GM19043 (cell line): ENCODE measurements around the gene NOVA2.

Source experiments
- ATAC-seq: cut with Tn5 transposase; IDR thresholded peaks from one replicate; pipeline ENCODE4 v1.9.1; 2021; ENCODE audit warnings: low read depth; ENCODE audit not compliant: unreplicated experiment

The NOVA2 gene

DNA sequence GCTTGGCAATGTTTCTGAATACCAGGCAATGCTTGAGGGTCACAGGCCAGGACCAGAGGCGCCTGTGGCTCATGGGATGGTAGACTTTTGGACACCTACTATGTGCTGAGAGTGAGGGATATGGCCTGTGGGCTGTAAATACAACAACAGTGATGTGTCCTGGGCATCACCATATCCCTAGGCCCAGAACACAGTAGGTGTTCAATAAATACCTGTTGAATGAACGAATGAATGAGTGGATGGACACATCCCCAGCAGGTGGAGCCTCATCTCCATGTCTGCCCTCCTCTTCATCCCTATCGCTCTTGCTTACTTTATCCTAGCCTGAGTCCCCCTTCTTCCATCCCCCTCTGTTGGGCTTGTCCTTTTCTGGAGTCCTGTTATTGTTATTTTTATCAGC lies 42.6 kb downstream of the NOVA2 start:
- no peak for ATAC-seq

DNA sequence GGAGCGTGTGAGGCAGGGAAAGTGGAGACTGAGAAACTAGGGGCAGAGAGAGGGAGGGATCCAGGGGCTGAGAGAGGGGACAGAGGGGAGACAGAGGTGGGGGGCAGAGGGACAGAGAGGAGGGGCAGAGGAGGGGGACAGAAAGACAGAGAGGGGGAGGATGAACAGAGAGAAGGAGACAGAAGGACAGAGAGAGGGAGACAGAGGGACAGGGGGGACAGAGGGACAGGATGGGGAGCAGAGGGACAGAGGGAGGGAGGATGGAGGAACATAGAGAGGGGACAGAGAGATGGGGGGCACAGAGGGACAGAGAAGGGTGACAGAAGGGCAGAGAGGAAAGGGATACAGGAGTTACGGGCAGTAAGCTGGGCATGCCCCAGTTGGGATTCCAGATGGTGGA lies 44.4 kb downstream of the NOVA2 start:
- no peak for ATAC-seq

DNA sequence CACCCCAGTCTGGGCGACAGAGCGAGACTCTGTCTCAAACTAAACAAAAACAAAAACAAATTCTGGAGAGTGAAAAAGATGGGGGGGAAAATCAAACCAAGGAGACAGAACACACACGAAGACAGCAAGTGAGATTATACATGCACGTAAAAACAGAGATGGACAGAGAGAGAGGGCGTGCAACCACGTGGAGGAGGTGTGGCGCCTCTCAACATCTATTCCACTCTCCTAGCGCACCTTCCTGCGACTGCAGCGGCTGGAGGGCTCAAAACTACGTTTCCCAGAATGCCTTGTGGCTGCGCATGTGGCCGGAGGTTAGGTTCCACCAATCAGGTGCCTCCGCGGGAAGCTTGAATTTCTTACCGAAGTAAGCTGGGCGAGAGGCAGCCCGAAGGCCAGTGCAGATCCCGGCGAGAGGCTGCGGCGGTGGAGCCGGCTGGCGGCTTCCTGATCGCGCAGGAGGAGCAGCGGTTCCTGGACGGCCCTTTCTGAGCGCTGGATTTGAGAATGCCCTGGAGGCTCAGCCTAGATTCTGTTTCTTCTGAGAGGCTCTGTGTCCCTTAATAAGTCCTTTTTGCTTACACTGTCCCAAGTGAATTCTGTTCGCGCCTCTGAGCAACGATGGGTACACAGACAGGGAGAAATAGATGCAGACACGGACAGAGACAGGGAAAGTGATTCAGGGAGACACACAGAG lies 46.0 kb downstream of the NOVA2 start:
- peak; percentile 59 for ATAC-seq

DNA sequence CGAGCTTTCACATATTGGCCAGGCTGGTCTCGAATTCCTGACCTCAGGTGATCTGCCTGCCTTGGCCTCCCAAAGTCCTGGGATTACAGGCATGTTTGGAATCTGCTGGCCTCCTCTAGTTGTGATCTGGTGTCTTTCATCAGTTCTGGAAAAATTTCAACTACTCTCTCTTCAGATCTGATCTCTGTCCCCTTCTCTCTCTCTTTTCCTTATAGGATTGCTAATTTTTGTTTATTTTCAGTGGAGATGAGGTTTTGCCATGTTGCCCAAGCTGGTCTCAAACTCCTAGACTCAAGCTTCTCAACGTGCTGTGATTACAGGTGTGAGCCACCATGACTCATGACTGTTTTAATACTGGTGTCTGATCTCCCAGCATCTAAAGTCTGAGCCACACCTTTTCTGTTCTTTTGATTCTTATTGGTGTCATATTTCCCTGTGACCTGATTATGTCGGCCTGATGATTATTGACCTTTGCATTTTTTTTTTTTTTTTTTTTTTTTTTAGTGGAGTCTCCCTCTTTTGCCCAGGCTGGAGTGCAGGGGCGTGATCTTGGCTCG lies 48.7 kb downstream of the NOVA2 start:
- no peak for ATAC-seq

DNA sequence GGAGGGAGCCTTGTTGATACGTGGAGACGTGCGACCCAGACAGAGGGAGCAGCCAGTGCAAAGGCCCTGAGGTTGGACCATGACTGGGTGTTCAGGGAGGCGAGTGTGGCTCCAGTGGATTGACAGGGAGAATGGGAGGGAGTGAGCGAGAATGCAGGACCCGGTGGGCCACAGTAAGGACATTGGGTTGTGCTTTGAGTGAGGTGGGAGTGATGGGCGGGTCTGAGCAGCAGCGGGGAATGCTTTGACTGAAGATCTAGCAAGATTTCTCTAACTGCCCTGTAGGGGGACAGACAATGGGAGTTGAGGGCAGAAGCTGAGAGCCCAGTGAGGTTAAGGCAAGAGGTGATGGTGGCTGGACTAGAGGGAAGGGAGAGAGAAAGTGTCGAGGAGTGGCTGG lies 51.4 kb downstream of the NOVA2 start:
- ATAC-seq, result no peak

DNA sequence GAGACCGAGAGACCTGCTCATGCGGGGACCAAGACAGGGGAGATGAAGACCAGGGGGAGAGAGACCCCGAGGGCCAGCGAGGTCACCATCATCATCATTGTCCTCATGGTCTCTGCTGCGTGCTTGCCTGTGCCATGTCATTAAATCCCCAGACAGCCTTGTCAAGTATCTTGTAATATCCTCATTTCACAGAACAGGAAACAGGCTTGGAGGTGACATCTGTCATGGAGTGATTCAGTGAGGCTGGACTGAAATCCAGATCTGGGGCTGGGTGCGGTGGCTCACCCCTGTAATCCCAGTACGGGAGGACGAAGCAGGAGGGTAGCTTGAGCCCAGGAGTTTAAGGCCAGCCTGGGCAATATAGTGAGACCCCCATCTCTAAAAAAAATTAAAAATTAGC lies 53.2 kb downstream of the NOVA2 start:
- ATAC-seq, result no peak

DNA sequence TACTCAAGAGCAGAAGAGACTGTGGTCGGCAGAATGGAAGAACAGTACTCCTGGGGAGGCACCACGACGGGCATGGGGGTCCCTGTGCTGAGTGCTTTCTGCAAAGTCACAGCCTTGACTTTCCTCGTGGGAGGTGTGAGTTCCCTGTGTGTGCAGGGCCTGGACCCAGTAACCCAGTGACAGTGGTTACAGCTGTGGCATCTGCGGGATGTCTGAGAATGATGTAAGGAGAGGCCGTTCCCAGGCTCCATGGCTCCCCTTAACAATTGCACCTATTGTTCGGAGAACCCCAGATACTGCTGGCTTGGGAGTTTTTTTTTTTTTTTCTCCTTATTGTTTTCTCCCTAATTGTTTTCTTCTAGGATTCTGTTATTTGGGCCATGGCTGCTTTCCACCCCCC lies 54.0 kb downstream of the NOVA2 start:
- no peak for ATAC-seq

DNA sequence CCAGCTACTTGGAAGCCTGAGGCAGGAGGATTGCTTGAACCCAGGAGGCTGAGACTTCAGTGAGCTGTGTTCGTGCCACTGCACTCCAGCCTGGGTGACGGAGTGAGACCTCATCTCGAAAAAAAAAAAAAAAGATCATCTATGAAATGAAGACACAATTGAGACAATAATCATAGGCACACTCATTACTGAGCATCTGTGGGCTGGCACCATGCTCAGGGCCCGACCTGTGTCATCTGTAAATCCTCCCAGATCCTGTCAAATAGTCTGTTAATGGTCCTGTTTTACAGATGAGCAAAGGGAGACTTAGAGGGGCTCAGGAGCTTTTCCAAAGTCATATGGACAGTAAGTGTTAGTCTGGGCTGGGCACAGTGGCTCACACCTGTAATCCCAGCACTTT lies 54.9 kb downstream of the NOVA2 start:
- no peak for ATAC-seq

DNA sequence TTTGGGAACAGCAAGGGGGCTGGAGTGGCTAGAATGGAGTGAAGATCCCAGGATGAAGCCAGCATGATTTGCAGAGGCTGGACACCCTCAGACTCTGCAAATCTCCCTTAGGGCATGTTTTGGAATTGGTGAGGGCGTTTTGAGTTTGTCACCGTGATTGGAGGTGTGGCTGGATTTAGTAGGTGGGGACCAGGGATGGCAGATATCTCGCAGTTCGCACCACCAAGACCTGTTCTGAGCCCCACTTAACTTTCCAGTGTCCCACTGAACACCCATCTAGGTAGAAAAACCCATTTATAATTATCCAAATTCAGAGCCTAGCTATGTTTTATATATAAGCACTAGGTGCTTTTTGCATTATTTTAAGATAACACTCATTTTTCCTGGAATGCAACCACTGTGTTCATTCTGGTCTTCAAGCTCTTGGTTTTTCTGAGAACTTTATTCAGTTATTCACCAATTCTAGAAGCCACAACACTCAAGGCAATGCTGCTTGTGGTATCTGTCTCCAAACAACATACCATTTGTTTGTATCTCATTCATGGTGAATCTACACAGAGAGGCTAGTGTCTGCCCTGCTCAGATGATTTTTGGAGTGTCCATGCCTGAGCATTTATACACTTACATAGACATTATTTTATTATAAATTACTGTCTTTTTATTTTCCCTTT lies 56.1 kb downstream of the NOVA2 start:
- ATAC-seq, result no peak

DNA sequence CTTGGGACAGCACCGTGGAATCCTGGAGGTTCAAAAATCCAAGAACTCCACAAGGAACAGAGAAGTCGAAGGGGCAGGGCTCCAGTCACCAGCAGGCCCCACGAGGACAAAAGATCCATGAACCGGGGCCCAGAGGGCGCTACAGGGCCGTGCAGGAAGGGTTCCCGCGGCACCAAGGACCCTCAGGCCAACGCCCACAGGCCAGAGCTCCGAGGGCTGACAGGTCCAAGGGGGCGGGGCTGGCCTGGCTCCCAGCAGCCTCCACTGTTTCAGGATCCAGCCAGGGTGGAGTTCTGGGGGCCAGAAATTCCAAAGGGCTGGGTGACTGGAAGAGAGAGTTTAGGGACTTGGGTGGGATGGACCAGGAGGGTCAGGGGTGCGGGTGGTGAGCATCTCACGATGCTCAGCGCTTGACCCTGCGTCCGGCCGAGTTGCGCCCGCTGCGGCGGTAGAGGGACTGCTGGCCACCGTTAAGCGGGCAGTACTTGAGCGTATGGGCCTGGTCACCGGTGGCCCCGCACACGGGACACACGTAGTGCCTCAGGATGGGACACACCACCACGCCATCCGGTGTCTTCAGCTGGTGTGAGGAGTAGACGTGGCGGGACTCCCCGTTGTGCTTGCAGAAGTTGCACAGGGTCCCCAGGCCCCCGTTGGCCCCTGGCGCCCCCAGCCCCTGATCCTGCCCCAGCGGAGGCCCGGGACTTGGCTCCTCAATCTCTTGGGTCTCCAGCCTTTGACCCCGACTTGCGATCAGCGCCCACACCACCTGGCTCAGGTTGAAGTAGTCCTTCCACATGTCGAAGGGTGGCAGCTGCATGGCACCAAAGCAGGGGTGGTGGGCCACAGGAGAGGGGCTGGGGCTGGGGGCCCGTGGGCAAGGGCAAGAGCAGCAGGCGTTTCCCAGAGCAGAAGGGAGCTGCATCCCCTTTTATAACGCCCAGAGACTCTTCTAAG lies 59.5 kb downstream of the NOVA2 start, which contains the start of gene NANOS2:
Gene NANOS2, minus strand, starts transcription at position 905 of the 957 bp plus-strand sequence. Its CDS starts 85 bp downstream, at position 820.
- ATAC-seq, result no peak

DNA sequence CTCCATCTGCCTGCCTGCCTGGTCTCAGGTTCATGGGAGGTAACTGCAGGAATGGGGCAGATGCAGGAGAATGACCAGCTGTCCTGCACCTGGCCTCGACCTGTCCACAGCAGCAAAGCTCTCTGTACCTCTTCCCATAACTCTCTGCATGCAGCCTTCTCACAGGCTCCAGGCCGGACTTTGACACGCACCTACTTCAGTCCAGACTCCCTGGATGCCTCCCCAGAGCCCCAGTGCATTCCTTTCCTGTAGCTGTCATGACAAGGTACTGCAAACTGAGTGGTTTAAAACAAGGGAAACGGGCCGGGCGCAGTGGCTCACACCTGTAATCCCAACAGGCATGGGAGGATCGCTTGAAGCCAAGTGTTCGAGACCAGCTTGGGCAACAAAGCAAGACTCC lies 62.4 kb downstream of the NOVA2 start:
- no peak for ATAC-seq

DNA sequence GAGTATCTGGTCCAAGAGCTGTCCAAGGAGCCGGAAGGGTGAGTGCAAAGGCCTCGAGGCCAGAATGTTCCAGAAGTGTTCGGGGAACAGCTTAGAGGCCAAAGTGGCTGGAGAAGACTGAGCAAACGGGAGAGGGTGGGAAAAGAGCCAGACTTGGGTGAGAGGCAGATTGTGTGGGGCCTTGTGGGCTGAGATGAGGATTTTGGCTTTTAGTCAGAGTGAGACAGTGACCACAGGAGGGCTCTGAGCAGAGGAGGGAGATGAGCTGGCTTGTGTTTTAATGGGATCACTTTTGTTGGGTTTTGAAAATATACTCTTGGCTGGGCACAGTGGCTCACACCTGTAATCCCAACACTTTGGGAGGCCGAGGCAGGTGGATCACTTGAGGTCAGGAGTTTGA lies 64.7 kb downstream of the NOVA2 start:
- ATAC-seq, result no peak

DNA sequence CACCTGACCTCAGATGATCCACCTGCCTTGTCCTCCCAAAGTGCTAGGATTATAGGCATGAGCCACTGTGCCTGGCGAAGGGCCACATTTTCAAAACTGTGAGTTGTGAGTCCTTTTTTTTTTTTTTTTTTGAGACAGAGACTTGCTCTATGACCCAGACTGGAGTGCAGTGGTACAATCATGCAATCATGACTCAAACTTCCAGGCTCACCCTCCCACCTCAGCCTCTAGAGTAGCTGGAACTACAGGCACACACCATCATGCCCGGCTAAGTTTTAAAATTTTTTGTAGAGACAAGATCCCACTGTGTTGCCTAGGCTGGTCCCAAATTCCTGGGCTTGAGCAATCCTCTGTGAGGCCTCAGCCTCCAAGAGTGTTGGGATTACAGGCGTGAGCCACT lies 67.4 kb downstream of the NOVA2 start:
- no peak for ATAC-seq

DNA sequence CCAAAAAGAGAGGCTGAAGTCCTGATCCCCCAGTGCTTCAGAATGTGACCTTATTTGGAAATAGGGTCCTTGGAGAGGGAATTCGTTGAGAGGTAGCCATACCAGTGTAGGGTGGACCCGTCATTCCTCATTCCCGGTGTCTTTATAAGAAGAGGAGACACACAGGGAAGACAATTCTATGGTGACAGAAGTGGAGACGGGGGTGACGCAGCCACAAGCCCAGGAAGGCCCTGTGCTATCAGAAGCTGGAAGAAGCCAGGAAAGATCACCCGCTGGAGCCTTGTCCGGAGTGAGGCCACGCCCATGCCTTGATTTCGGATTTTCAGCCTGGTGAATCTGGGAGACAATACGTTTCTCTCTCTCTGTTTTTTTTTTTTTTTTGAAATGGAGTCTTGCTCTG lies 68.7 kb downstream of the NOVA2 start:
- ATAC-seq, result no peak

DNA sequence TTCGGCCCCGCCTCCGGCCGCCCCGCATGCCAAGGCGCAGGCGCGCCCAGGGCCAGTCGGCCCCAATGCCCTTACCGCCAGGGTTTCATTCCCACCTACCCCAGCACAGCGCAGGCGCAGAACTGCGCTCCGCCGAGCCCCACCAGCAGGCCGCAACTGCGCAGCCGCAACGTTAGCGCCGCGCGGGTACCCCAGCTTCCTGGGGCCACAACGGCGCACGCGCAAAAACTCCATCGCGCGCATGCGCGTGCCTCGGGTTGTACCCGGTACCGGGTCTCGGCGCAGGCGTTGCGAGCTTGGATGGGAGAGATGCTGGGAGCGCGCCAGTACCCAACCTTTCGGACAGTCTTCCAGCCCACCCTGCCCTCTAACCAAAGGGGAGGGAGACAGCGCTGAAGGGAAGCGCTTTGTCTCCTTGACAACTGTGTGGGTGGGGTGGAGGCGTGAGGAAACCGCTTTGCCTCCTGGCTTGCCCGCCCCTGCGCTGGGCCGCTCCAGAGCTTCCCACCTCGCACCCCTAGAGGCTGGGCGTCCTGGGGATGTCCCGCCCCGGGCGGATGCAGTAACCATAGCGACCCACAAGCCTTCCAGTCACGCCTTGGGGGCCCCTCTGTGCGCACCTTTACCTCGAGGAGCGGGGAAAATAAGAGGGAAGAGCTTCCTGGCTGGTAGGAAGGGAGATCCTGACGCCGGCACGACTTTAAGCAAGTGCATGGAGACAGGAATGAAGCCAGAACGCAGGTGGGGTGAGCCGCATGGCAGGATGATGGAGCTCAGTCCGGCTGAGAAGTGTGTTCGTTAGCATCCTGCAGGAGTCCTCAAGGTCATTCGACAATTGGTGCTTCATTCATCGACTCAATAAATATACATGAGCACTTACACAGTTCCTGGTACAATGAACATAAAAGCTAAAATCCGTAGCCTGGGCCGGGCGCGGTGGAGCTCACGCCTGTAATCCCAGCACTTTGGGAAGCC lies 70.7 kb downstream of the NOVA2 start:
- peak; percentile 74 for ATAC-seq

DNA sequence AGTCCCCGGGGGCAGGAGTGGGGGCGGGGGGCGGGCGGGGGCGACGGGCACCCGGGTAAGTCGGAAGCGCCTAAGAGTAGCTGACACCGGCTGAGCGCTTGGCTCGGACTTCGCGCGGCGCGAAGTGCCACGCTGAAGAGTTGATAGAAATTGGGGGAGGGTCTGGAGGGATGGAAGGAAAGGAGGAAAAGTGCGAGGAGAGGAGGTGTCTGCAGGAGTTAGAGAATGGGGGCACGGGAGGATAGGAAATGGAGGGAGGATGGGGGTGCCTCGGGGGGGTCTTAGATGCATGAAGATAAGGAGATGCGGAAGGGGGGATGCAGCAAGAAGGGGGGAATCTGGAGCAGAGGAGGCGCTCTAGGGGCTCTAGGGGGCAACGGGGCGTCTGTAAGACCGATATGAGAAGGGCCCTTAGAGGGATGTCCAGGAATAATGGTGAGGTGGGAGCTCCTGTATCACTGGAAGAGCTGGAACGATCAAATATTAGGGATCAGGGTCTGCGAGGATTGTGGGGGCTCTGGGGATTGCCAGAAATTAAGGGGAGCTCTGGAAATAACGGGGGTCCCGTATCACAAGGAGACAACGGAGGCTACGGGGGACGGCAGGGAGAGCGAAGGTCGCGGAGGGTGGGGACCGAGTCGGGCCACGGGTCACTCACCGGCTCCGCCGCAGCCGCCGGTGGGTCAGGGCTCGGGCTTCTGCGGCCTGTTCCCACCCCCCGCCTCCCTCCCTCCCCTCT lies 71.6 kb downstream of the NOVA2 start, which contains the start of gene MYPOP:
Gene MYPOP, minus strand, starts transcription at position 702 of the 739 bp plus-strand sequence. CDS start 840 bp downstream, outside the sequence.
- ATAC-seq, result no peak

DNA sequence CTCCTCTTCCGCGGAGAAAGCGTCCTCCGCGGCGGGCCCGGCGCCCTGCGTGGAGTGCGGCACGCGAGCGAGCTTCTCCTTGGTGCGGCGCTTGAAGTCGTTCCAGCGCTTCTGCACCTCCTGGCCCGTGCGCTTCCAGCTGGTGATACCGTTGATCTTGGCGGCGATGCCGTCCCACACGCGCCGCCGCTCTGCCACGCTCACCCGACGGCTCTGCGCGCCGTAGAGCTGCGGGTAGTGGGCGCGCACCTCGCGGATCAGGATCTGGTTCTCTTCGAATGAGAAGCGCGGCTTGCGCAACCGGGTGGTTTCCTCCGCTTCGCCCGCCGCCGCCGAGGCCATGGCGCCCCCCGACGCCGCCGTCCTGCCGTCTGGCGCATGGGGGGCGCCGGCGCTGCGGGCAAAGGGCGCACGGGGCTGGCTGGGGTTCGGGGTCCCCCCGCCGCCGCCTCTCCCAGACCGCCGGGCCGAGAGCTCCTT lies 72.2 kb downstream of the NOVA2 start:
- ATAC-seq, result no peak

DNA sequence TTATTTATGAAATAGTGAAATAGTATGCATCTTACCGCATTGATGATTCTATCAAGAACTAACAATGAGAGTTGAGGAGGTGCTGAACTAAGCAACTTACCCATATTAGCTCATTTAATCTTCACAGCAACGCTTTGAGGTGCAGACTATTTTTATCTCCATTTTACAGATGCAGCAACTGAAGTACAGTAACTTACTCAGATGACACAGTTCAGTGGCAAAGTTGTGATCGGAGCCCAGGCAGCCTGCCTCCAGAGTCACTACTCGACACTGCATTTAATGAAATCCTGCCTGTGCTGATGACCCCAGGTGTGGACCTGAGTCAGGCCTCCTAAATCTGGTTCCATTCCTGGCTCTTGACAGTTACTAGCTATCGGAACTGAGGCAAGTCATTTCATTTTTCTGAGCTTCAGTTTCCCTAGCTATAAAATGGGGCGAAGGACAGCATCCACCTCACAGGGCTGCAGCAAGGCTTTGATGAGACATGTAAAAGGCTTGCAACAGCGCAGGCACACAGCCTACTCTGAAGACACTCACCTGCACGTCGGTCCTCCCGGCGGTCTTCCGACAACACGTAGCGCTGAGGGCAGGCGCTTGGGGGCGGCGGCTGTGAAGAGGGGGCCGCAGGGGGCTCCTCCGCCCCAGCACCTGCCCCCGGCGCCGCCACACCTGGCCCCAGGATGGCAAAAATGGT lies 72.8 kb downstream of the NOVA2 start:
- ATAC-seq, result no peak
